ENCODE results near the gene CAMK1D. TPM values are rescaled to one million over a fixed set of nuclear protein-coding genes. Genes with fewer than 3 reads are reported as not detected.

The CAMK1D gene
- total RNA-seq, 1 experiment from 2014 or later, result 10.2 TPM

GRCh38 chr10:12700557-12700874, 351.2 kb downstream of the CAMK1D start (continued):
- TF ChIP-seq, protein P1, sequence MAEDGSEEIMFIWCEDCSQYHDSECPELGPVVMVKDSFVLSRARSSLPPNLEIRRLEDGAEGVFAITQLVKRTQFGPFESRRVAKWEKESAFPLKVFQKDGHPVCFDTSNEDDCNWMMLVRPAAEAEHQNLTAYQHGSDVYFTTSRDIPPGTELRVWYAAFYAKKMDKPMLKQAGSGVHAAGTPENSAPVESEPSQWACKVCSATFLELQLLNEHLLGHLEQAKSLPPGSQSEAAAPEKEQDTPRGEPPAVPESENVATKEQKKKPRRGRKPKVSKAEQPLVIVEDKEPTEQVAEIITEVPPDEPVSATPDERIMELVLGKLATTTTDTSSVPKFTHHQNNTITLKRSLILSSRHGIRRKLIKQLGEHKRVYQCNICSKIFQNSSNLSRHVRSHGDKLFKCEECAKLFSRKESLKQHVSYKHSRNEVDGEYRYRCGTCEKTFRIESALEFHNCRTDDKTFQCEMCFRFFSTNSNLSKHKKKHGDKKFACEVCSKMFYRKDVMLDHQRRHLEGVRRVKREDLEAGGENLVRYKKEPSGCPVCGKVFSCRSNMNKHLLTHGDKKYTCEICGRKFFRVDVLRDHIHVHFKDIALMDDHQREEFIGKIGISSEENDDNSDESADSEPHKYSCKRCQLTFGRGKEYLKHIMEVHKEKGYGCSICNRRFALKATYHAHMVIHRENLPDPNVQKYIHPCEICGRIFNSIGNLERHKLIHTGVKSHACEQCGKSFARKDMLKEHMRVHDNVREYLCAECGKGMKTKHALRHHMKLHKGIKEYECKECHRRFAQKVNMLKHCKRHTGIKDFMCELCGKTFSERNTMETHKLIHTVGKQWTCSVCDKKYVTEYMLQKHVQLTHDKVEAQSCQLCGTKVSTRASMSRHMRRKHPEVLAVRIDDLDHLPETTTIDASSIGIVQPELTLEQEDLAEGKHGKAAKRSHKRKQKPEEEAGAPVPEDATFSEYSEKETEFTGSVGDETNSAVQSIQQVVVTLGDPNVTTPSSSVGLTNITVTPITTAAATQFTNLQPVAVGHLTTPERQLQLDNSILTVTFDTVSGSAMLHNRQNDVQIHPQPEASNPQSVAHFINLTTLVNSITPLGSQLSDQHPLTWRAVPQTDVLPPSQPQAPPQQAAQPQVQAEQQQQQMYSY (CRISPR knock-in tag; IDR thresholded peaks at IDR 0.05), result no peak
- no peak for TF ChIP-seq NR2C2 (CRISPR knock-in tag; IDR thresholded peaks at IDR 0.05)
- TF ChIP-seq, protein P2, sequence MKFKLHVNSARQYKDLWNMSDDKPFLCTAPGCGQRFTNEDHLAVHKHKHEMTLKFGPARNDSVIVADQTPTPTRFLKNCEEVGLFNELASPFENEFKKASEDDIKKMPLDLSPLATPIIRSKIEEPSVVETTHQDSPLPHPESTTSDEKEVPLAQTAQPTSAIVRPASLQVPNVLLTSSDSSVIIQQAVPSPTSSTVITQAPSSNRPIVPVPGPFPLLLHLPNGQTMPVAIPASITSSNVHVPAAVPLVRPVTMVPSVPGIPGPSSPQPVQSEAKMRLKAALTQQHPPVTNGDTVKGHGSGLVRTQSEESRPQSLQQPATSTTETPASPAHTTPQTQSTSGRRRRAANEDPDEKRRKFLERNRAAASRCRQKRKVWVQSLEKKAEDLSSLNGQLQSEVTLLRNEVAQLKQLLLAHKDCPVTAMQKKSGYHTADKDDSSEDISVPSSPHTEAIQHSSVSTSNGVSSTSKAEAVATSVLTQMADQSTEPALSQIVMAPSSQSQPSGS (CRISPR knock-in tag; IDR thresholded peaks at IDR 0.05; ENCODE audit: borderline replicate concordance, low read depth), result no peak
- no peak for TF ChIP-seq GRHL2 (CRISPR knock-in tag; IDR thresholded peaks at IDR 0.05; ENCODE audit: insufficient replicate concordance, severe bottlenecking)
- no peak for TF ChIP-seq TCF7 (CRISPR knock-in tag; IDR thresholded peaks at IDR 0.05; ENCODE audit: low read depth)
- TF ChIP-seq JAZF1 (CRISPR knock-in tag; IDR thresholded peaks at IDR 0.05), result no peak
- no peak for TF ChIP-seq NR1H2 (CRISPR knock-in tag; IDR thresholded peaks at IDR 0.05)
- no peak for TF ChIP-seq ZNF219 (CRISPR knock-in tag; IDR thresholded peaks at IDR 0.05; ENCODE audit: borderline replicate concordance)
- TF ChIP-seq RELA (CRISPR knock-in tag; IDR thresholded peaks at IDR 0.05; ENCODE audit: borderline replicate concordance), result no peak
- no peak for TF ChIP-seq KAT7 (CRISPR knock-in tag; IDR thresholded peaks at IDR 0.05; ENCODE audit: borderline replicate concordance)
- no peak for TF ChIP-seq SP1 (CRISPR knock-in tag; conservative IDR thresholded peaks at IDR 0.05)
- no peak for TF ChIP-seq SOX15 (CRISPR knock-in tag; IDR thresholded peaks at IDR 0.05)

DNA sequence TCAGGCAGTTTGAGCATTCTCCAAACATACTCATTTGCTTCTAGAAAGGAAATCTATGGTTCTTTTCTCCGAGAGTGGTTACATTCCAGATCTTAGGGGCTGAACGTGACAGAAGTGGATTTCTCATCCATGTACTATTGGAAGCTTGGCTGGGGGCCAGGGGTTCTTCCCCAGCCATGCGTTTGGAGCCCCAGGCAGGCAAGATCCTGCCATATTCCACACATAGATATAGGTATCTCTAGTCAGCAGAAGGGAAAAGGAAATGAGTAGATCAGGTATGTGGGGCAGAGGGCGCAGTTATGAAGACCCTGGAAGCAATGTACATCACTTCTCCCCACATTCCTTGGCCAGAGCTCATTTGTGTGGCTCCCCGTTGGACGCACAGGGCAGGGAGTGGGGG, 352.3 kb downstream of the CAMK1D start:
- Mint-ChIP-seq H3K36me3 (no peaks in the 10 kb centered on the region), H3K27ac (no peak overlapping the region), H3K27me3 (ENCODE audit: low read depth) (no peaks in the 10 kb centered on the region; the same call in 1 of the 2 replicates), H3K4me3 (no peak overlapping the region), H3K9me3 (no peaks in the 10 kb centered on the region), H3K4me1 (peaks cover 2% of the 10 kb centered on the region)
- DNase-seq (ENCODE audit: low spot score) (no peak), ATAC-seq (no peak)
- TF ChIP-seq TEAD1 (CRISPR knock-in tag; IDR thresholded peaks at IDR 0.05) (no peak), TCF7 (CRISPR knock-in tag; IDR thresholded peaks at IDR 0.05; ENCODE audit: low read depth) (no peak), ZNF263 (CRISPR knock-in tag; IDR thresholded peaks at IDR 0.05; ENCODE audit: low read depth) (no peak), SMAD4 (CRISPR knock-in tag; IDR thresholded peaks at IDR 0.05) (no peak), ARID4B (CRISPR knock-in tag; IDR thresholded peaks at IDR 0.05; ENCODE audit: borderline replicate concordance) (no peak), NFATC4 (CRISPR knock-in tag; IDR thresholded peaks at IDR 0.05) (no peak), SMAD3 (CRISPR knock-in tag; IDR thresholded peaks at IDR 0.05; ENCODE audit: borderline replicate concordance) (no peak), ZNF219 (CRISPR knock-in tag; IDR thresholded peaks at IDR 0.05; ENCODE audit: borderline replicate concordance) (no peak), NR1H2 (CRISPR knock-in tag; IDR thresholded peaks at IDR 0.05) (no peak), PRRX2 (CRISPR knock-in tag; IDR thresholded peaks at IDR 0.05) (no peak), ESRRA (CRISPR knock-in tag; IDR thresholded peaks at IDR 0.05; ENCODE audit: borderline replicate concordance) (no peak)
- TF ChIP-seq, protein P3, sequence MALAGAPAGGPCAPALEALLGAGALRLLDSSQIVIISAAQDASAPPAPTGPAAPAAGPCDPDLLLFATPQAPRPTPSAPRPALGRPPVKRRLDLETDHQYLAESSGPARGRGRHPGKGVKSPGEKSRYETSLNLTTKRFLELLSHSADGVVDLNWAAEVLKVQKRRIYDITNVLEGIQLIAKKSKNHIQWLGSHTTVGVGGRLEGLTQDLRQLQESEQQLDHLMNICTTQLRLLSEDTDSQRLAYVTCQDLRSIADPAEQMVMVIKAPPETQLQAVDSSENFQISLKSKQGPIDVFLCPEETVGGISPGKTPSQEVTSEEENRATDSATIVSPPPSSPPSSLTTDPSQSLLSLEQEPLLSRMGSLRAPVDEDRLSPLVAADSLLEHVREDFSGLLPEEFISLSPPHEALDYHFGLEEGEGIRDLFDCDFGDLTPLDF (CRISPR knock-in tag; IDR thresholded peaks at IDR 0.05), result no peak
- ChIA-PET POLR2A (no interaction called here), CTCF (no interaction called here)

Data from WTC11 (cell line).